Liver (tissue), 3 donors: ENCODE results near the gene FLOT2.

Experiments used
- EGR1 ChIP-seq, 2 donors: IDR thresholded peaks; 2 replicates each; pipeline ENCODE4 v1.6.1; 2016 to 2018; ENCODE audit warnings: antibody characterized with exemption in 2 of 2, low read depth in 2 of 2
- FOXA1 ChIP-seq: IDR thresholded peaks from 2 replicates; pipeline ENCODE4 v1.6.1; 2016; ENCODE audit warnings: antibody characterized with exemption
- GABPA ChIP-seq, 2 donors: IDR thresholded peaks in 1 of 2; conservative IDR thresholded peaks in 1 of 2; 2 replicates each; pipeline ENCODE4 v1.6.1; 2016; ENCODE audit warnings: antibody characterized with exemption in 2 of 2, mild to moderate bottlenecking in 1 of 2, moderate library complexity in 1 of 2
- JUND ChIP-seq, 2 donors: IDR thresholded peaks; 2 replicates each; pipeline ENCODE4 v1.6.1; 2016; ENCODE audit warnings: antibody characterized with exemption in 2 of 2
- NR2F2 ChIP-seq: IDR thresholded peaks from 2 replicates; pipeline ENCODE4 v1.6.1; 2016; ENCODE audit warnings: antibody characterized with exemption
- RXRA ChIP-seq, 2 donors: IDR thresholded peaks; 2 replicates each; pipeline ENCODE4 v1.6.1; 2017 to 2018; ENCODE audit warnings: antibody characterized with exemption in 2 of 2, mild to moderate bottlenecking in 1 of 2
- SP1 ChIP-seq: IDR thresholded peaks from 2 replicates; pipeline ENCODE4 v1.6.1; 2018; ENCODE audit warnings: antibody characterized with exemption, mild to moderate bottlenecking
- TF ChIP-seq, protein P1 (sequence below): fragments of 150-350 bp; IDR thresholded peaks from 2 replicates; pipeline ENCODE4 v1.5.1; 2017; ENCODE audit warnings: improper control_type of control experiment, low read depth, low read length; ENCODE audit not compliant: missing input control
- TF ChIP-seq, protein P2 (sequence below): IDR thresholded peaks from 2 replicates; pipeline ENCODE4 v1.6.1; 2016; ENCODE audit warnings: antibody characterized with exemption
- donor health status: healthy.
- donor health status: healthy.

DNA sequence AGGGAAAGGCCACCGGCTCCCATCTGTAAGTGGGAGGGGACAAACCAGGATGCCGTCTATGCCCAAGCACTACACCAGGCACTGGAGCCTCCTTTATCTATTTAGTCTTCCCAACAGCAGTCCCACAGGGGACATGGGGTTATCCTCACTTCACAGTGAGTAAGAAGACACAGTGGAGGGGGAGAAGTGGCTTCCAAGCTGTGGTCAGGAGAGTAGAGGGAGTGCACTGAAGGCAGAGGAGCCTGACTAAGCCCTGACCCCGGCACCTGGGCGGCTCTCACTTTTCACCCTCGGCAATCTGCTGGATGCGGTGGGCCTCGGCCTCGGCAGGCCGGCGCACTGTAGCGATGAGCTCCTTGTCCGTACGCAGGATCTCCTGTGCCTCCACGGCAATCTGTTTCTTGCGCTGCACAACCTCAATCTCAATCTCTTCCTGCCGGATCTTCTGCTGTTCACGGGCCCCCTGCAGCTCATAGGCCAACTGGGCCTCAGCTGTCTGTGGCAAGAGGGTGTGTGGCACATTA, 15.9 kb downstream of the FLOT2 start:
- TF ChIP-seq NR2F2 (no peak), JUND (IDR thresholded peaks at IDR 0.05) (no peak), GABPA (IDR thresholded peaks at IDR 0.05 in 1 of 2, conservative IDR thresholded peaks at IDR 0.05 in 1 of 2) (no peak), FOXA1 (no peak), SP1 (no peak), EGR1 (IDR thresholded peaks at IDR 0.05; ENCODE audit: low read depth in 2 of 2) (no peak), RXRA (IDR thresholded peaks at IDR 0.05) (no peak)
- TF ChIP-seq, protein P1, sequence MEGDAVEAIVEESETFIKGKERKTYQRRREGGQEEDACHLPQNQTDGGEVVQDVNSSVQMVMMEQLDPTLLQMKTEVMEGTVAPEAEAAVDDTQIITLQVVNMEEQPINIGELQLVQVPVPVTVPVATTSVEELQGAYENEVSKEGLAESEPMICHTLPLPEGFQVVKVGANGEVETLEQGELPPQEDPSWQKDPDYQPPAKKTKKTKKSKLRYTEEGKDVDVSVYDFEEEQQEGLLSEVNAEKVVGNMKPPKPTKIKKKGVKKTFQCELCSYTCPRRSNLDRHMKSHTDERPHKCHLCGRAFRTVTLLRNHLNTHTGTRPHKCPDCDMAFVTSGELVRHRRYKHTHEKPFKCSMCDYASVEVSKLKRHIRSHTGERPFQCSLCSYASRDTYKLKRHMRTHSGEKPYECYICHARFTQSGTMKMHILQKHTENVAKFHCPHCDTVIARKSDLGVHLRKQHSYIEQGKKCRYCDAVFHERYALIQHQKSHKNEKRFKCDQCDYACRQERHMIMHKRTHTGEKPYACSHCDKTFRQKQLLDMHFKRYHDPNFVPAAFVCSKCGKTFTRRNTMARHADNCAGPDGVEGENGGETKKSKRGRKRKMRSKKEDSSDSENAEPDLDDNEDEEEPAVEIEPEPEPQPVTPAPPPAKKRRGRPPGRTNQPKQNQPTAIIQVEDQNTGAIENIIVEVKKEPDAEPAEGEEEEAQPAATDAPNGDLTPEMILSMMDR, result no peak
- TF ChIP-seq, protein P2, sequence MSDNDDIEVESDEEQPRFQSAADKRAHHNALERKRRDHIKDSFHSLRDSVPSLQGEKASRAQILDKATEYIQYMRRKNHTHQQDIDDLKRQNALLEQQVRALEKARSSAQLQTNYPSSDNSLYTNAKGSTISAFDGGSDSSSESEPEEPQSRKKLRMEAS, result no peak
